Measurements from ENCODE around the gene PITPNM3.

The PITPNM3 gene

GRCh38 chr17:6507535-6507934 lies 48.8 kb downstream of the PITPNM3 start:
- FAIRE-seq = no peak
- no peak for DNase-seq (ENCODE audit: insufficient read length, low spot score)

GRCh38 chr17:6506679-6507231 lies 49.6 kb downstream of the PITPNM3 start:
- DNase-seq (ENCODE audit: insufficient read length, low spot score) (no peak), FAIRE-seq (no peak)
- TF ChIP-seq CTCF (IDR thresholded peaks at IDR 0.05; ENCODE audit: insufficient read depth, missing control alignments) = no peak

More at GRCh38 chr17:6507535-6507934, 48.8 kb downstream of the PITPNM3 start:
- TF ChIP-seq CTCF (IDR thresholded peaks at IDR 0.05; ENCODE audit: insufficient read depth, missing control alignments) = no peak

GRCh38 chr17:6505425-6506142 lies 50.8 kb downstream of the PITPNM3 start:
- no peak for DNase-seq (ENCODE audit: insufficient read length, low spot score)
- FAIRE-seq = no peak
- TF ChIP-seq CTCF (IDR thresholded peaks at IDR 0.05; ENCODE audit: insufficient read depth, missing control alignments) = no peak

GRCh38 chr17:6503641-6504195 lies 52.6 kb downstream of the PITPNM3 start:
- no peak for DNase-seq (ENCODE audit: insufficient read length, low spot score)
- no peak for FAIRE-seq
- TF ChIP-seq CTCF (IDR thresholded peaks at IDR 0.05; ENCODE audit: insufficient read depth, missing control alignments) = no peak

GRCh38 chr17:6502871-6503509 lies 53.4 kb downstream of the PITPNM3 start:
- no peak for FAIRE-seq
- no peak for DNase-seq (ENCODE audit: insufficient read length, low spot score)

GRCh38 chr17:6502142-6502541 lies 54.2 kb downstream of the PITPNM3 start:
- DNase-seq (ENCODE audit: insufficient read length, low spot score) (no peak), FAIRE-seq (no peak)
- TF ChIP-seq CTCF (IDR thresholded peaks at IDR 0.05; ENCODE audit: insufficient read depth, missing control alignments) = no peak

More at GRCh38 chr17:6502871-6503509, 53.4 kb downstream of the PITPNM3 start:
- TF ChIP-seq CTCF (IDR thresholded peaks at IDR 0.05; ENCODE audit: insufficient read depth, missing control alignments) = no peak

Data from D721Med (cell line).